ENCODE measurements around the gene SLC49A3. TPM values are rescaled to one million over a fixed set of nuclear protein-coding genes. Genes with fewer than 3 reads are reported as not detected.

SLC49A3 gene
- total RNA-seq, 1 experiment from 2014 or later: 0.47 TPM

DNA sequence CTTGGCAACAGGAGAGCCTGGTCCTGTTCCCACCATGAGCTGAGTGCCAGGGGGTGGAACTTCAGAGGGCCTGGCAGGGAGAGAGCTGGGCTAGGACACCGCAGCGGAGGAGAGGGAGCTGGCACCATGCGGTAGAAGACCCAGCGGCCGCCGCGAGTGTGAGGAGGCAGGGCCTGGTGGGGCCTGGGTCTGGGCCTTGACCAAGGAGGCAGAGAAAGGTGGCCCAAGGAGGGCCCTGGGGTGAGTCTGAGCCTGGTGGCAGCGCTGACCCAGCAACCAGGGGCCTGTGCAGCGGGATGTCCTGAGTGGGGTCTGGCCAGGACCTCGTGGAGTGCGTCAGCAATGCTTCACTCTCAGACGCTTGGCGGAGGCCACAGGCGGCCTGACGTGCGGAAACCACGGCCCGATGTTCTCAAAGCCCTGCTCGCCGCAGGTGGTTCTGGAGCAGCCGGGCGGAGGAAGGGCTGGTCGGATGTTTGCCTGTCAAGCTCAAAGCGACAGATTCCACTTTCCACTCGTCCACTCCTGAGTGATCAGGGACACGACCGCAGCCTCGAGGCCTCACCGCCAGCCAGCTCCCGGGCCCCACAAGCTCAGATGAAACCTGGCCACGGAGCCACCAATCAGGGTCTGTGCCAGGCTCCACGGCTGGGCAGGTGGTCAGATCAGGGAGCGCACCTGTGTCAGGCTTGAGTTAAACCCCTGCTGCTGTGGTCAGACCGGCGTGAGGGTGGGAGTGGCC, 35.7 kb downstream of the SLC49A3 start:
- ChIA-PET POLR2A (ENCODE audit: low non-redundant PET) (no interaction called here), CTCF (no interaction called here)
- DNase-seq (ENCODE audit: low spot score): no peak
- no peak overlapping the region for H3K27ac ChIP-seq (ENCODE audit: low read depth, low read length, poor library complexity, severe bottlenecking)
- no peaks in the 10 kb centered on the region for H3K36me3 ChIP-seq (ENCODE audit: insufficient read depth, low read length, poor library complexity, severe bottlenecking)
- no peaks in the 10 kb centered on the region for H3K4me1 ChIP-seq (ENCODE audit: insufficient read depth, low read length, poor library complexity, severe bottlenecking)
- no peak for TF ChIP-seq EZH2 (IDR thresholded peaks at IDR 0.05; ENCODE audit: borderline replicate concordance, low read depth, low read length, poor library complexity, severe bottlenecking)
- TF ChIP-seq, protein P1, sequence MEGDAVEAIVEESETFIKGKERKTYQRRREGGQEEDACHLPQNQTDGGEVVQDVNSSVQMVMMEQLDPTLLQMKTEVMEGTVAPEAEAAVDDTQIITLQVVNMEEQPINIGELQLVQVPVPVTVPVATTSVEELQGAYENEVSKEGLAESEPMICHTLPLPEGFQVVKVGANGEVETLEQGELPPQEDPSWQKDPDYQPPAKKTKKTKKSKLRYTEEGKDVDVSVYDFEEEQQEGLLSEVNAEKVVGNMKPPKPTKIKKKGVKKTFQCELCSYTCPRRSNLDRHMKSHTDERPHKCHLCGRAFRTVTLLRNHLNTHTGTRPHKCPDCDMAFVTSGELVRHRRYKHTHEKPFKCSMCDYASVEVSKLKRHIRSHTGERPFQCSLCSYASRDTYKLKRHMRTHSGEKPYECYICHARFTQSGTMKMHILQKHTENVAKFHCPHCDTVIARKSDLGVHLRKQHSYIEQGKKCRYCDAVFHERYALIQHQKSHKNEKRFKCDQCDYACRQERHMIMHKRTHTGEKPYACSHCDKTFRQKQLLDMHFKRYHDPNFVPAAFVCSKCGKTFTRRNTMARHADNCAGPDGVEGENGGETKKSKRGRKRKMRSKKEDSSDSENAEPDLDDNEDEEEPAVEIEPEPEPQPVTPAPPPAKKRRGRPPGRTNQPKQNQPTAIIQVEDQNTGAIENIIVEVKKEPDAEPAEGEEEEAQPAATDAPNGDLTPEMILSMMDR (conservative IDR thresholded peaks at IDR 0.05; ENCODE audit: low read depth, low read length): no peak
- no peaks in the 10 kb centered on the region for H3K9me3 ChIP-seq (ENCODE audit: low read depth, low read length, poor library complexity, severe bottlenecking)
- BruUV-seq (replicated peaks): no TSS peak
- no peaks in the 10 kb centered on the region for H3K27me3 ChIP-seq (replicated peaks; ENCODE audit: insufficient read depth, low read depth, low read length, poor library complexity)
- intact Hi-C loops (cut with micrococcal nuclease; ENCODE audit: unreplicated experiment): no loop called here
- no peak overlapping the region for H3K4me3 ChIP-seq (ENCODE audit: low read depth, low read length, poor library complexity, severe bottlenecking)

DNA sequence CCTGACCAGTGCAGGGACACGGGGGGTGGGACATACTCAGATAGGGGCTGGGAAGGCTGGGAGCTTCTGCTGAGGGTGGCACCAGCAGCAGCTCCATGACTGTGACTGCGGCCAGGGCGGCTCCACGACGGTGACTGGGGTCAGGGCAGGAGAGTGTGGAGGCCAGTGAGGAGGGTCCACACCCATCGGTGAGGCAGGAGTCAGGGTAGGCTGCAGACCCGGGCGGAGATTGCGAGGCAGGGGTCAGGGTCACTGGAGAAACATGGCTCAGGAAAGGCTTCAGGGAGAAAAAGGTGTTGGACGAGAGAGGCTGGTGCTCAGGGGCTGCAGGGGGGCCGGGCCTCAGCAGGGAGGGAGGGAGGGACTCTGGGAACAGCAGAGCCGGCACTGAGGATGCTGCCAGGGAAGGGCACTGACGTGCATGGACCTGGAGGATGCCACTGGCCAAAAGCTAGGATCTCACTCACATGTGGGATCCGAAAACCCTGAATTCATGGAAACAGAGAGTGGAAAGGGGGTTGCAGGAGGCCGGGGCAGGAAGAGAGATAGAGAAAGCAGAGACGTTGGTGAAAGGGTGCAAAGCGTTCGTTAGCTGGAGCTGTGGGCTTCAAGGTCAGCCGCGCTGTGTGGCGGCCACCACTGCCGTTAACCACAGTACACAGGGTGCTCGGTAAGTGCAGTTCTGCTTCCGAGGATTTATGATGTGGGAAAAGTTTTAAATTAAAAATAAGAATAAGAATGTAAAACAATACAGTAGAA, 36.9 kb downstream of the SLC49A3 start:
- H3K27me3 ChIP-seq (replicated peaks; ENCODE audit: insufficient read depth, low read depth, low read length, poor library complexity): no peaks in the 10 kb centered on the region
- intact Hi-C loops (cut with micrococcal nuclease; ENCODE audit: unreplicated experiment): no loop called here
- no peaks in the 10 kb centered on the region for H3K36me3 ChIP-seq (ENCODE audit: insufficient read depth, low read length, poor library complexity, severe bottlenecking)
- H3K9me3 ChIP-seq (ENCODE audit: low read depth, low read length, poor library complexity, severe bottlenecking): no peaks in the 10 kb centered on the region
- CTCF ChIA-PET: no interaction called here
- no TSS peak for BruUV-seq (replicated peaks)
- H3K4me1 ChIP-seq (ENCODE audit: insufficient read depth, low read length, poor library complexity, severe bottlenecking): no peaks in the 10 kb centered on the region
- H3K4me3 ChIP-seq (ENCODE audit: low read depth, low read length, poor library complexity, severe bottlenecking): no peak overlapping the region
- no peak for DNase-seq (ENCODE audit: low spot score)
- TF ChIP-seq, protein P1 (conservative IDR thresholded peaks at IDR 0.05; ENCODE audit: low read depth, low read length): no peak
- TF ChIP-seq EZH2 (IDR thresholded peaks at IDR 0.05; ENCODE audit: borderline replicate concordance, low read depth, low read length, poor library complexity, severe bottlenecking): no peak
- H3K27ac ChIP-seq (ENCODE audit: low read depth, low read length, poor library complexity, severe bottlenecking): no peak overlapping the region
- POLR2A ChIA-PET (ENCODE audit: low non-redundant PET): no interaction called here

DNA sequence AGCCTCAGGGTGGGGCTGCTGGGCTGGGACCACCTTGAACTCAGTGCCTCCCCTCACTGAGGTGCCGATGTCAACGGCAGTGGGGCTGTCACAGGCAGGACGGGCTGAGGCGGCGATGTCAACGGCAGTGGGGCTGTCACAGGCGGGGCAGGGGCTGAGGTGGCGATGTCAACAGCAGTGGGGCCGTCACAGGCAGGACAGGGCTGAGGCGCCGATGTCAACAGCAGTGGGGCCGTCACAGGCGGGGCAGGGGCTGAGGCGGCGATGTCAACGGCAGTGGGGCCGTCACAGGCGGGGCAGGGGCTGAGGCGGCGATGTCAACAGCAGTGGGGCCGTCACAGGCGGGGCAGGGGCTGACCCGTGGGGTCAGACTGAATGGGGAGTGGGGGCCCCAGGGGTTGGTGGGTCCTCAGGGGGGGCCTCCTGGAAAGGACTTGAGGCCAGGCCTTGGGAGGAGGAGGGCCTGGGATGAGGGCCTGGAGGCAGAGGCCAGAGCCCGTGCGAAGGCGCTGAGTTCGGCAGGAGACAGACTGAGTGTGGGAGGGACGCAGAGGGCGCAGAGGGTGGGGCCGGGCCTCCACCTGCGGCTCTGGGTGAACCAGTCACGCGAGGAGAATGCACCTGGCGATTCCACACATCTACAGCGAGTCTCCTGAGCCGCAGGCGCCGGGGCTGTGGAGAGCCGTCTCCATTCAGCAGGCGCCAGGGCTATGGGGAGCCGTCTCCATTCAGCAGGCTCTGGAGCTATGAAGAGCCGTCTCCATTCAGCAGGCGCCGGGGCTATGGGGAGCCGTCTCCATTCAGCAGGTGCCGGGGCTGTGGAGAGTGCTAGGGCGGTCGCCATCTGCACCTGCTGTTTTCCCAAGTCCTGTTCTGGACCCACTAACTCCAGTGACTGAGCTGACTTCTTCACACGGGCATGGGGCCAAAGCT, 37.7 kb downstream of the SLC49A3 start:
- Histone ChIP-seq H3K36me3 (ENCODE audit: insufficient read depth, low read length, poor library complexity, severe bottlenecking) (no peaks in the 10 kb centered on the region), H3K4me1 (ENCODE audit: insufficient read depth, low read length, poor library complexity, severe bottlenecking) (no peaks in the 10 kb centered on the region), H3K9me3 (ENCODE audit: low read depth, low read length, poor library complexity, severe bottlenecking) (no peaks in the 10 kb centered on the region), H3K4me3 (ENCODE audit: low read depth, low read length, poor library complexity, severe bottlenecking) (no peak overlapping the region), H3K27ac (ENCODE audit: low read depth, low read length, poor library complexity, severe bottlenecking) (no peak overlapping the region), H3K27me3 (replicated peaks; ENCODE audit: insufficient read depth, low read depth, low read length, poor library complexity) (no peaks in the 10 kb centered on the region)
- intact Hi-C loops (cut with micrococcal nuclease; ENCODE audit: unreplicated experiment): no loop called here
- no peak for DNase-seq (ENCODE audit: low spot score)
- no peak for TF ChIP-seq EZH2 (IDR thresholded peaks at IDR 0.05; ENCODE audit: borderline replicate concordance, low read depth, low read length, poor library complexity, severe bottlenecking)
- TF ChIP-seq, protein P1 (conservative IDR thresholded peaks at IDR 0.05; ENCODE audit: low read depth, low read length): no peak
- no TSS peak for BruUV-seq (replicated peaks)
- ChIA-PET CTCF (no interaction called here), POLR2A (ENCODE audit: low non-redundant PET) (no interaction called here)

Measured in A673 (cell line).